Chondrocyte (in vitro differentiated cells): ENCODE data around the gene LIPE. TPM values are rescaled to one million over a fixed set of nuclear protein-coding genes. Genes with fewer than 3 reads are reported as not detected.
"Not testable (repeated sequence)": the region's sequence is repeated elsewhere in the genome, so short reads cannot be mapped to it uniquely, and the experiment has no call there.

ENCODE experiments used
- DNase-seq: peaks from one replicate; pipeline ENCODE4 v3.0.0; 2021; ENCODE audit warnings: mixed read lengths, low spot score
- H3K27ac Mint-ChIP-seq: one replicate; pipeline ENCODE4 v1.8.0; 2021; ENCODE audit warnings: mild to moderate bottlenecking, moderate library complexity, mixed read lengths; ENCODE audit not compliant: unreplicated experiment
- H3K27me3 Mint-ChIP-seq: 2 replicates; pipeline ENCODE4 v1.8.0; 2021; ENCODE audit warnings: low read depth, mixed read lengths
- H3K36me3 Mint-ChIP-seq: 2 replicates; pipeline ENCODE4 v1.8.0; 2021; ENCODE audit warnings: low read depth, mixed read lengths
- H3K4me1 Mint-ChIP-seq: 2 replicates; pipeline ENCODE4 v1.8.0; 2021; ENCODE audit warnings: low read depth, mild to moderate bottlenecking, mixed read lengths
- H3K4me3 Mint-ChIP-seq: one replicate; pipeline ENCODE4 v1.8.0; 2021; ENCODE audit warnings: mild to moderate bottlenecking, moderate library complexity, mixed read lengths; ENCODE audit not compliant: unreplicated experiment
- H3K9me3 Mint-ChIP-seq: 2 replicates; pipeline ENCODE4 v1.8.0; 2021; ENCODE audit warnings: low read depth, mixed read lengths
- total RNA-seq: library from RNA; stranded (reverse); gene quantifications from 3 replicates; pipeline ENCODE4 v1.2.1, GENCODE V29; 2021
- TF ChIP-seq, protein P1 (sequence below): fragments of 200-600 bp; sonication (generic); IDR thresholded peaks from 2 replicates; pipeline ENCODE4 v1.5.0; 2021; ENCODE audit warnings: antibody characterized with exemption, mild to moderate bottlenecking, moderate library complexity

LIPE gene
- total RNA-seq, 1 donor from 2014 or later: 3.9 TPM

GRCh38 chr19:42467183-42467760 is 40.1 kb upstream of the LIPE start:
- Mint-ChIP-seq H3K27ac (no peak overlapping the region), H3K9me3 (no peaks in the 10 kb centered on the region), H3K36me3 (no peaks in the 10 kb centered on the region), H3K4me3 (no peak overlapping the region), H3K4me1 (peaks cover 25% of the 10 kb centered on the region), H3K27me3 (no peaks in the 10 kb centered on the region)
- TF ChIP-seq, protein P1, sequence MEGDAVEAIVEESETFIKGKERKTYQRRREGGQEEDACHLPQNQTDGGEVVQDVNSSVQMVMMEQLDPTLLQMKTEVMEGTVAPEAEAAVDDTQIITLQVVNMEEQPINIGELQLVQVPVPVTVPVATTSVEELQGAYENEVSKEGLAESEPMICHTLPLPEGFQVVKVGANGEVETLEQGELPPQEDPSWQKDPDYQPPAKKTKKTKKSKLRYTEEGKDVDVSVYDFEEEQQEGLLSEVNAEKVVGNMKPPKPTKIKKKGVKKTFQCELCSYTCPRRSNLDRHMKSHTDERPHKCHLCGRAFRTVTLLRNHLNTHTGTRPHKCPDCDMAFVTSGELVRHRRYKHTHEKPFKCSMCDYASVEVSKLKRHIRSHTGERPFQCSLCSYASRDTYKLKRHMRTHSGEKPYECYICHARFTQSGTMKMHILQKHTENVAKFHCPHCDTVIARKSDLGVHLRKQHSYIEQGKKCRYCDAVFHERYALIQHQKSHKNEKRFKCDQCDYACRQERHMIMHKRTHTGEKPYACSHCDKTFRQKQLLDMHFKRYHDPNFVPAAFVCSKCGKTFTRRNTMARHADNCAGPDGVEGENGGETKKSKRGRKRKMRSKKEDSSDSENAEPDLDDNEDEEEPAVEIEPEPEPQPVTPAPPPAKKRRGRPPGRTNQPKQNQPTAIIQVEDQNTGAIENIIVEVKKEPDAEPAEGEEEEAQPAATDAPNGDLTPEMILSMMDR: no peak
- no peak for DNase-seq

GRCh38 chr19:42466521-42467182 is 39.5 kb upstream of the LIPE start:
- no peaks in the 10 kb centered on the region for H3K27me3 Mint-ChIP-seq
- H3K9me3 Mint-ChIP-seq: no peaks in the 10 kb centered on the region
- no peak overlapping the region for H3K27ac Mint-ChIP-seq
- no peak overlapping the region for H3K4me3 Mint-ChIP-seq
- peaks cover 25% of the 10 kb centered on the region for H3K4me1 Mint-ChIP-seq
- H3K36me3 Mint-ChIP-seq: no peaks in the 10 kb centered on the region
- no peak for DNase-seq
- TF ChIP-seq, protein P1: no peak

- no peak overlapping the region for H3K27ac Mint-ChIP-seq
- no peak overlapping the region for H3K4me3 Mint-ChIP-seq
- no peaks in the 10 kb centered on the region for H3K36me3 Mint-ChIP-seq
- H3K4me1 Mint-ChIP-seq: peaks cover 25% of the 10 kb centered on the region
- H3K9me3 Mint-ChIP-seq: no peaks in the 10 kb centered on the region
- DNase-seq: no peak
- TF ChIP-seq, protein P1: no peak
- no peaks in the 10 kb centered on the region for H3K27me3 Mint-ChIP-seq
Observed at GRCh38 chr19:42465827-42466280, 38.7 kb upstream of the LIPE start.

DNA sequence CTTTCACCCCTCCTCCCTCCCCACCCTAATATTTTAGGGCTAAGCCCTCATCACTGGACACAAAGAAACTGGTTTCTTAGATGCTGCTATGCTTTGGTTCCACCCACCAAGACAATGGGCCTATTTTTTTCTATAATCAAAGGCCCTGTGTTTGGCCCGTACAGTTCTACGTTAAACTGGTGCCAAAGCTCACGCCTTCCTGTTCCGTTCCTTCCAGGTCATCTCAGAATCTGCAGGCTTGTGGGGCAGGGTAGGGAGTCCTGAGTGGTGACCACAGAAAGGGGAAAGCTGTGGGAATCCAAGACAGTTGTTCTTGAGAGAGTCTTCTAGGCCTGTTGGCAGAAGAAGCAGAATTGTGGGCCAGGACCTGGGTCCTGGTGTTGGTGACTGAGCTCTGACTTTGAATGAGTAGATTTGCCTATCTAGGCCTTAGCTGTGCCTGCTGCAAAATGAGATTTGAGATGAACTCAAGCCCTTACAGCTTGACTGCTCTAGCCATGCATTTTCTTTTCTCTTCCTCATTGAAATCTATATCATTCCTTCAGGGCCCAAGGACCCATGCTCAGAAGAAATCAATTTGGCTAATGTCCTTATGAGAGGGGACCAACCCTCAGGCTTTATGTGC is 34.6 kb upstream of the LIPE start:
- H3K9me3 Mint-ChIP-seq: no peaks in the 10 kb centered on the region
- no peak overlapping the region for H3K4me3 Mint-ChIP-seq
- peaks cover 1% of the 10 kb centered on the region for H3K27me3 Mint-ChIP-seq
- no peak overlapping the region for H3K27ac Mint-ChIP-seq
- no peaks in the 10 kb centered on the region for H3K36me3 Mint-ChIP-seq
- H3K4me1 Mint-ChIP-seq: peaks cover 11% of the 10 kb centered on the region
- TF ChIP-seq, protein P1: no peak
- DNase-seq: no peak

- H3K4me1 Mint-ChIP-seq, H3K4me3 Mint-ChIP-seq, H3K27me3 Mint-ChIP-seq, H3K9me3 Mint-ChIP-seq, DNase-seq, H3K36me3 Mint-ChIP-seq, H3K27ac Mint-ChIP-seq: not testable (repeated sequence)
Observed at GRCh38 chr19:42461231-42461630, 34.0 kb upstream of the LIPE start.
